NCI-H446 (cell line): ENCODE results near the gene GLDC.
"Not testable (repeated sequence)": the region's sequence is repeated elsewhere in the genome, so short reads cannot be mapped to it uniquely, and the experiment has no call there.

Source experiments
- DNase-seq, 2 experiments: peaks; one replicate each; lab custom pipeline; 2025; lab: John Stamatoyannopoulos, UW

Gene GLDC

GRCh38 chr9:6566409-6567139 lies 79.0 kb downstream of the GLDC start:
- no peak for DNase-seq

GRCh38 chr9:6565312-6565711 lies 80.2 kb downstream of the GLDC start:
- DNase-seq: no peak

GRCh38 chr9:6564868-6565267 lies 80.7 kb downstream of the GLDC start:
- no peak for DNase-seq

- no peak for DNase-seq
Measured at GRCh38 chr9:6564360-6564759, 81.2 kb downstream of the GLDC start.

- no peak for DNase-seq
Measured at GRCh38 chr9:6562871-6563430, 82.6 kb downstream of the GLDC start.

GRCh38 chr9:6562201-6562600 lies 83.3 kb downstream of the GLDC start:
- no peak for DNase-seq

GRCh38 chr9:6557883-6558616 lies 87.5 kb downstream of the GLDC start:
- no peak for DNase-seq

GRCh38 chr9:6553866-6554265 lies 91.7 kb downstream of the GLDC start:
- no peak for DNase-seq

- DNase-seq: no peak
Measured at GRCh38 chr9:6552498-6553121, 92.9 kb downstream of the GLDC start.

- DNase-seq: peak; percentile 31 to 72
Measured at GRCh38 chr9:6552033-6552432, 93.5 kb downstream of the GLDC start.

- DNase-seq: no peak
Measured at GRCh38 chr9:6551136-6551535, 94.4 kb downstream of the GLDC start.

- DNase-seq: no peak
Measured at GRCh38 chr9:6549106-6549800, 96.3 kb downstream of the GLDC start.

- DNase-seq: no peak
Measured at GRCh38 chr9:6545017-6545691, 100.4 kb downstream of the GLDC start.

GRCh38 chr9:6543204-6543603 lies 102.3 kb downstream of the GLDC start:
- no peak for DNase-seq

GRCh38 chr9:6542617-6543016 lies 102.9 kb downstream of the GLDC start:
- DNase-seq: not testable (repeated sequence)

GRCh38 chr9:6538666-6539071 lies 106.9 kb downstream of the GLDC start:
- DNase-seq: no peak

- DNase-seq: no peak
Measured at GRCh38 chr9:6535594-6535993, 109.9 kb downstream of the GLDC start.

GRCh38 chr9:6525326-6526045 lies 120.0 kb downstream of the GLDC start:
- no peak for DNase-seq

- no peak for DNase-seq
Measured at GRCh38 chr9:6522263-6522662, 123.3 kb downstream of the GLDC start.

- DNase-seq: no peak
Measured at GRCh38 chr9:6512085-6512657, 133.4 kb downstream of the GLDC start.

GRCh38 chr9:6506571-6506970 lies 139.0 kb downstream of the GLDC start:
- DNase-seq: no peak
